Thoracic aorta (tissue), 2 donors: ENCODE data around the gene CMTM5. TPM values are rescaled to one million over a fixed set of nuclear protein-coding genes. Genes with fewer than 3 reads are reported as not detected.

Source experiments
- ATAC-seq: fragments of 150-250 bp; one replicate; pipeline ENCODE4 v1.8.0; 2017; ENCODE audit warnings: low read depth; ENCODE audit not compliant: insufficient number of reproducible peaks, low FRiP score
- DNase-seq: peaks from one replicate; pipeline ENCODE4 v3.0.0-alpha.2; 2020; ENCODE audit warnings: low spot score
- H3K27ac ChIP-seq, 2 donors: fragments of 200-600 bp; sonication (generic); 1 replicate in 1 of 2; 2 replicates in 1 of 2; pipeline ENCODE4 v1.5.1; 2016; ENCODE audit warnings: mild to moderate bottlenecking in 2 of 2, moderate library complexity in 2 of 2
- H3K27me3 ChIP-seq: fragments of 200-600 bp; sonication (generic); replicated peaks from 2 replicates; pipeline ENCODE4 v1.6.0; 2016; ENCODE audit warnings: mild to moderate bottlenecking; ENCODE audit not compliant: insufficient read depth
- H3K36me3 ChIP-seq: fragments of 200-600 bp; sonication (generic); one replicate; pipeline ENCODE4 v1.5.1; 2016
- H3K4me1 ChIP-seq, 2 donors: fragments of 200-600 bp; sonication (generic); 1 replicate in 1 of 2; 2 replicates in 1 of 2; pipeline versions ENCODE4 v1.5.1 to v1.6.0; 2016; ENCODE audit warnings: low read depth in 2 of 2, mild to moderate bottlenecking in 1 of 2; ENCODE audit not compliant: control insufficient read depth in 1 of 2
- H3K4me3 ChIP-seq: fragments of 200-600 bp; sonication (generic); 2 replicates; pipeline ENCODE4 v1.5.1; 2016; ENCODE audit warnings: mild to moderate bottlenecking
- H3K9me3 ChIP-seq: fragments of 200-600 bp; sonication (generic); 2 replicates; pipeline ENCODE4 v1.5.1; 2016
- CTCF ChIP-seq: fragments of 200-600 bp; sonication (generic); IDR thresholded peaks from one replicate; pipeline ENCODE4 v1.5.1; 2019; ENCODE audit warnings: antibody characterized with exemption
- total RNA-seq, 2 donors: library from RNA; depleted of rRNA; stranded (reverse); fragments of >200 nt; gene quantifications; one replicate each; pipeline versions ENCODE4 v1.1.0 to v1.2.3, GENCODE V29; 2016

CMTM5 gene
- total RNA-seq, 2 donors from 2014 or later: 2.6 TPM; not detected in 1

DNA sequence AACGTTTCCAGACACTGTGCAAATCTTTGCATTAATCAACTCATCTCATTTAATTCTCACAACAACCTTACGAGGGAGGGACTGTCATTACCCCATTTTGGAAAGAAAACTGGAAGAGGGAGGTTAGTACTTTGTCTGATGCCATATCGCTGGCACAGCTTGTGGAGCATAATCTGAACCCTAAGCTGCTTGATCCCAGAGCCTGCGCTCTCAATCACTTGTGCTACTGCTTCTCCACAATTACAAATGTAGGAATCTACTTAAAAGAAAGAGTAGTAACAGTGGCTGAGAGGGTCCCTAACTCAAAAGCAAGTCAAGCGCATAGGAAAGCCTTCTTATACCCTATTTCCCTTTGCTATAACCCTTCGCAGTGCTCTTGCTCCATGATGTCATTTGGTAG, 15.1 kb upstream of the CMTM5 start:
- TF ChIP-seq CTCF: no peak
- no peaks in the 10 kb centered on the region for H3K9me3 ChIP-seq
- no peak for ATAC-seq
- no peaks in the 10 kb centered on the region for H3K27me3 ChIP-seq
- no peak for DNase-seq
- H3K27ac ChIP-seq: no peak overlapping the region
- no peak overlapping the region for H3K4me3 ChIP-seq
- H3K36me3 ChIP-seq: peaks cover 6% of the 10 kb centered on the region
- peaks cover 0 to 30% of the 10 kb centered on the region in 2 donors for H3K4me1 ChIP-seq

- TF ChIP-seq CTCF: no peak
- DNase-seq: no peak
- H3K27ac ChIP-seq: no peak overlapping the region
- no peak for ATAC-seq
- H3K27me3 ChIP-seq: no peaks in the 10 kb centered on the region
- peaks cover 0 to 33% of the 10 kb centered on the region in 2 donors for H3K4me1 ChIP-seq
- H3K4me3 ChIP-seq: no peak overlapping the region
- H3K36me3 ChIP-seq: peaks cover 6% of the 10 kb centered on the region
- no peaks in the 10 kb centered on the region for H3K9me3 ChIP-seq
Observed at GRCh38 chr14:23362200-23362599, 14.6 kb upstream of the CMTM5 start.

DNA sequence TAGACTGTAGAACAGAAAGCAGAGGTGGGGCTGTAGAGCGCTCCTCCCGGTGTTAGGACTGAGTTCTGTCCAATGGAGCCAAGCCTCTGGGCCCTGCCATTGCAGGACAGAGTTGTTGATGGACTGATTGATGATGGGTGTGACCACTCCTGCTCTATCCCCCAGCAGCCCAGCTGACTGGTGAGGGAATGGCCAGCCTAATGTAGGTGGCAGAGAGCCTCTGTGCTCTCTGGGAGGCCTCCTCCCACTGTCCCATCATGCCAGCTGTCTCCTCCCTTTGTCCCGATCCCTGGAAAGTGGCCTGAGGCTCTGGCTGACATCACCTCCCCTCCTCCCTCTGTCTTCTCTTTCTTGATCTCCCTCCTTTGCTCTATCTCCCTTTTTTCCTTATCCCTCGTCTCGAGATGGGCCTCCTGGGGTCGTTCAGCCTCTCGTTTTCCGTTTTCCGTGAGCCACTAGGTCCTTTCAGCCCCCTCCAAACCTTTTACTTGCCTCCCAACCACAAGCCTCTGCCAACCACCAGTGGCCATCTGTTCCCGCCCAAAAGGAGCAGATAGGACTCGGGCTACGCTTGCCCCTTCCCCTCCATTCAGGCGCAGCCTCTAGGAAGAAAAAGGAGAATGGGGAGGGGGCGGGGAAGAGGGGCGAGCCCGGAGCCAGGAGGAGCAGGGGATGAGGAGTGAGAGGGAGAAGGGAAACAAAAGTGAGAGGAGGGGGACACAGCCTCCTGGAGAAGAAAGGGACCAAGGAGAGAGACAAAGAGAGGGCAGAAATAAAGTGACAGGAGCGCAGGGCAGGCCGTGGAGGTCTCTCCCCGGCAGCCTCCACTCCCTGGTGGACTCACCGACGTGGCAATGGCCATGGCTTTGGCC, 12.4 kb upstream of the CMTM5 start:
- Histone ChIP-seq H3K27me3 (no peaks in the 10 kb centered on the region), H3K36me3 (no peaks in the 10 kb centered on the region), H3K27ac (peak overlapping the region; percentile 86 to 98), H3K4me3 (peak overlapping the region; percentile 73), H3K4me1 (peaks cover 0 to 33% of the 10 kb centered on the region in 2 donors), H3K9me3 (no peaks in the 10 kb centered on the region)
- no peak for ATAC-seq
- TF ChIP-seq CTCF: no peak
- DNase-seq: no peak

DNA sequence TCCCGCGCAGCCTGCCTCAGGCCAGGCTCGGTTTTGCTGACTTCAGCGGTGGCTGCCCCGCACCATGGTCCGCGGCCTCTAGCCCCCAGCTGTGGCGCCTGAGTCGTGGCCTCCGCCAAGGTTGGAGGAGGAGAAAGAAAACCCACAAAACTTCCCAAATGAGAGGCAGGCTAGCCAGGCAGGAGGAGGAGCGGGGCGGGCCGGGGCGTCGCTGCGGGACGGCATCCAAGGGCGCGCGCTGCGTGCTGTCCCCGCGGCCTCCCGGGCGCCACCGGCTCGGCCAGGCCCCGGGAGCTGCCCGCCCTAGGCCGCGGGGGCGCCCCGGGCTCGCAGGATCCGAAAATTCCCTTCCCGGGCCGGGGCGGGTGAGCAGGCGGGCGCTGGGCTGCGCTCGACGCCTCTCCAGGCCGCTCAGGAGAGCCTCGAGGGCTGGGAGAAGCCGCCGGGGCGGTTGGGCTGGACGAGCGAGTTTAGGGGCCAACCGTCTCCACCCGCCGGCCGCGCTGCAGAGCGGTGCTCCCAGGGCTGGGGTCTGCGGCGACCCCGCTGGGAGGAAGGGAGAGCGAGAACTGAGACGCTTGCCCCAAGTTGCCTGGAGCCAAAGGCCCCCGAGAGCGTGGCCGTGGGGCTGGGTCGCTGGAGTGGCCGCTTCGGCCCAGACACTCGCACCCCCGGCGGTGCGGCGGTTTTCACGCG, 11.7 kb upstream of the CMTM5 start, which contains the start of gene EFS:
Gene EFS, minus strand, starts transcription at position 137 of the 696 bp plus-strand sequence. CDS start 147 bp downstream, outside the sequence.
- H3K27me3 ChIP-seq: no peaks in the 10 kb centered on the region
- H3K4me3 ChIP-seq: peak within 1 kb of the TSS; percentile 73
- no peaks in the 10 kb centered on the region for H3K9me3 ChIP-seq
- no peak for TF ChIP-seq CTCF
- H3K27ac ChIP-seq: peak within 1 kb of the TSS; percentile 86 to 98
- DNase-seq (no peak), ATAC-seq (peak; percentile 45)
- H3K36me3 ChIP-seq: no peaks in the 10 kb centered on the region
- peaks cover 0 to 33% of the 10 kb centered on the region in 2 donors for H3K4me1 ChIP-seq

DNA sequence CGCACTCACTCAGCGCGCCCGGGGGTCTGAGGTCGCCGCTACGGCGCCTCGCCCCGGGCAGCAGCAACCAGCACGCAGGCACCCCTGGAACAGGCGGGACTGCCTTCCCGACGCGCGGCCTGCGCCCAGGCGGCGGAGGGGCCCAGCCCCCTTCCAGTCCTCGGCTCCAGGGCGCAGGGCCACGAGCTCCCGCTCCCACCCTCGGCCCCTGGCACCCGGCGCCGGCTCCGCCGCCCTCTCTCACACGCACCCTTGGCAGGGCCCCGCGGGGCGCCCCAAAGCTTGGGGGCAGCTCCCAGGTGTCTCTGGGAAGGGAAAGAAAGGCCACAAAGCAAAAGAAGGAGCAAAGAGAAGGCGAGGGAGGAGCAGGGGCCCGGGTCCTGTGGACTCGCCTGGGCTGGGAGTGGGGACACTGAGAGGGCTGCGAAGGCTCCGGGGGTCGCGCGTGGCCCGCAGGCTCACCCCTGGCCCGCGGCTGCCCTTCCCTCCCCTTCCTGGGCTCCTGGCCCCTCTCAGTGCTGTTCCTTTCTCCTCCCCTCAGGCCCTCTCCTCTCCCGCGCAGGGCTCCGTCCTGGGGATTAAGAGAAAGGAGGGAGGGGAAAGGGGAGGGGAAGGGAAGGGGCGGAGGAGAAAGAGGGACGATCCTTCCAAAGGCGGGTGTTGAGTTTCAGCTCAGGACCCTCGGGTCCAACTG, 11.0 kb upstream of the CMTM5 start:
- DNase-seq: no peak
- no peaks in the 10 kb centered on the region for H3K27me3 ChIP-seq
- H3K9me3 ChIP-seq: no peaks in the 10 kb centered on the region
- H3K4me3 ChIP-seq: peak overlapping the region; percentile 73
- no peak for ATAC-seq
- peak overlapping the region; percentile 86 to 98 for H3K27ac ChIP-seq
- H3K4me1 ChIP-seq: peaks cover 0 to 33% of the 10 kb centered on the region in 2 donors
- H3K36me3 ChIP-seq: no peaks in the 10 kb centered on the region
- no peak for TF ChIP-seq CTCF
